Measurements from ENCODE around the gene ATP13A1. TPM values are rescaled to one million over a fixed set of nuclear protein-coding genes. Genes with fewer than 3 reads are reported as not detected.
A peak's percentile ranks its signal among the peaks of the same experiment; 100 is the strongest.

ATP13A1 gene
- total RNA-seq, 1 experiment from 2014 or later: 73.7 TPM

DNA sequence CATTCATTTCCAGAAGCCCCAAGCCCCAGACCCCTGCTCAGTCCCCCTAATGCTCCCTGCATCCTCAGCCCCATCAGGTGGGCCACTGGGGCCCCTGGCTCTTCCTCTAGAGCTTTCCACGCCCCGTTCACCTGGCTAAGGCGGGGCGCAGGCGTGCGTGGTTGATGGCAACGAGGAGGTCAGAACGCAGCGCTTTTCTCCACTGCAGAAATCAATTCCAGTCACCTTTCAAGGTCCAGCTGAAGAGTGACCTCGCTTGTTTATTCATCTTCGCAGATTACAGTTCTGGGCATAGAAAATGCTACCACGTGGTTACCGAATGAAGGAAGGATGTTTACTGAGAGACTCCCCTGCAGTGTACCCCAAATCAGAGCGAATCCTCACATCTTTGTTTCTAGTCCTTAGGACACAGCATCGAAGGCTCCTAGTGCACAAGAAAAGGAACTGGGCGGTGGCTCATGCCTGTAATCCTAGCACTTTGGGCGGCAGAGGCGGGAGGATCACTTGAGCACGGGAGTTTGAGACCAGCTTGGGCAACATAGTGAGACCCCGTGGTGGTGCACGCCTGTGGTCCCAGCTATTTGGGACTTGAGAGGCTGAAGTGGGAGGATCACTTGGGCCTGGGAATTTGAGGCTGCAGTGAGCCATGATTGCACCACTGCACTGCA is 44.2 kb downstream of the ATP13A1 start:
- Histone ChIP-seq H3K9me2 (ENCODE audit: insufficient read depth) (no peaks in the 10 kb centered on the region), H4K20me1 (ENCODE audit: insufficient read depth) (no peaks in the 10 kb centered on the region), H3K36me3 (ENCODE audit: control insufficient read depth in 1 of 2, insufficient read depth in 2 of 2, low read length in 2 of 2) (peaks cover 0 to 5% of the 10 kb centered on the region in 2 experiments; a peak in 1 of 4 replicates), H3K4me3 (replicated peaks in 1 of 2; ENCODE audit: low read depth in 1 of 2, low read length in 2 of 2) (peak overlapping the region; percentile 31 to 86; a peak in 2 of 4 replicates), H3K9ac (ENCODE audit: low read length) (peak overlapping the region; percentile 93), H3K27me3 (ENCODE audit: insufficient read depth, low read length) (no peaks in the 10 kb centered on the region), H3K4me2 (ENCODE audit: low read length) (peak overlapping the region; percentile 99), H3K27ac (ENCODE audit: low read depth, low read length) (peak overlapping the region; percentile 15; the same call in 1 of the 2 replicates), H3K79me2 (ENCODE audit: insufficient read depth, low read length) (peaks cover 23% of the 10 kb centered on the region), H3K9me3 (ENCODE audit: control insufficient read depth in 1 of 2, insufficient read depth in 1 of 2, low read depth in 1 of 2, low read length in 2 of 2) (no peaks in the 10 kb centered on the region), H3K4me1 (ENCODE audit: control insufficient read depth in 1 of 2, insufficient read depth in 2 of 2, low read length in 2 of 2) (peaks cover 31 to 47% of the 10 kb centered on the region in 2 experiments), H2AFZ (ENCODE audit: low read depth, low read length, poor library complexity, severe bottlenecking) (no peak overlapping the region)
- intact Hi-C loops (cut with micrococcal nuclease): no loop called here
- RAD21 ChIA-PET (ENCODE audit: low non-redundant PET in 1 of 2, low total read pairs in 2 of 2, uncharacterized antibody in 2 of 2, unreplicated experiment in 2 of 2): no interaction called here
- no peak for DNase-seq (ENCODE audit: low read depth, low spot score)
- TF ChIP-seq CEBPB (IDR thresholded peaks at IDR 0.05; ENCODE audit: low read depth): no peak
- TF ChIP-seq, protein P1, sequence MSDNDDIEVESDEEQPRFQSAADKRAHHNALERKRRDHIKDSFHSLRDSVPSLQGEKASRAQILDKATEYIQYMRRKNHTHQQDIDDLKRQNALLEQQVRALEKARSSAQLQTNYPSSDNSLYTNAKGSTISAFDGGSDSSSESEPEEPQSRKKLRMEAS (IDR thresholded peaks at IDR 0.05): no peak
- no peak for TF ChIP-seq EZH2phosphoT487 (IDR thresholded peaks at IDR 0.05; ENCODE audit: borderline replicate concordance)
- no peak for TF ChIP-seq SP1 (IDR thresholded peaks at IDR 0.05; ENCODE audit: low read depth)
- CTCF ChIA-PET: no interaction called here
- ATAC-seq: no peak
- POLR2A ChIA-PET: no interaction called here
- BruUV-seq (replicated peaks): no TSS peak

GRCh38 chr19:19618219-19619051 is 45.0 kb downstream of the ATP13A1 start, which contains the start of gene PBX4:
Gene PBX4 (minus strand): TSS chr19:19618687. CDS start chr19:19618629, 58 bp downstream.
- POLR2A ChIA-PET: no interaction called here
- peak within 1 kb of the TSS; percentile 93 for H3K9ac ChIP-seq (ENCODE audit: low read length)
- BruUV-seq (replicated peaks): no TSS peak
- RAD21 ChIA-PET (ENCODE audit: low non-redundant PET in 1 of 2, low total read pairs in 2 of 2, uncharacterized antibody in 2 of 2, unreplicated experiment in 2 of 2): no interaction called here
- peaks cover 28% of the 10 kb centered on the region for H3K79me2 ChIP-seq (ENCODE audit: insufficient read depth, low read length)
- H3K36me3 ChIP-seq (ENCODE audit: control insufficient read depth in 1 of 2, insufficient read depth in 2 of 2, low read length in 2 of 2): 0 out of 4 replicates have a peak, but pooled peaks cover 0 to 1% of the 10 kb centered on the region in 2 experiments
- H2AFZ ChIP-seq (ENCODE audit: low read depth, low read length, poor library complexity, severe bottlenecking): no peak within 1 kb of the TSS
- ATAC-seq (peak; percentile 94), DNase-seq (ENCODE audit: low read depth, low spot score) (peak; percentile 86)
- H3K9me2 ChIP-seq (ENCODE audit: insufficient read depth): no peaks in the 10 kb centered on the region
- peak within 1 kb of the TSS; percentile 99 for H3K4me2 ChIP-seq (ENCODE audit: low read length)
- no peaks in the 10 kb centered on the region for H3K9me3 ChIP-seq (ENCODE audit: control insufficient read depth in 1 of 2, insufficient read depth in 1 of 2, low read depth in 1 of 2, low read length in 2 of 2)
- CTCF ChIA-PET: no interaction called here
- H3K27me3 ChIP-seq (ENCODE audit: insufficient read depth, low read length): no peaks in the 10 kb centered on the region
- H4K20me1 ChIP-seq (ENCODE audit: insufficient read depth): no peaks in the 10 kb centered on the region
- H3K4me3 ChIP-seq (replicated peaks in 1 of 2; ENCODE audit: low read depth in 1 of 2, low read length in 2 of 2): peak within 1 kb of the TSS; percentile 71 to 86
- intact Hi-C loops (cut with micrococcal nuclease): no loop called here
- H3K27ac ChIP-seq (ENCODE audit: low read depth, low read length): peak within 1 kb of the TSS; percentile 66
- H3K4me1 ChIP-seq (ENCODE audit: control insufficient read depth in 1 of 2, insufficient read depth in 2 of 2, low read length in 2 of 2): peaks cover 39 to 56% of the 10 kb centered on the region in 2 experiments
- no peak for TF ChIP-seq ZNF274 (IDR thresholded peaks at IDR 0.05; ENCODE audit: low read depth, low read length)
- TF ChIP-seq POLR2AphosphoS5 (IDR thresholded peaks at IDR 0.05; ENCODE audit: low read depth, low read length): peak; percentile 83
- TF ChIP-seq JUND (IDR thresholded peaks at IDR 0.05): no peak
- TF ChIP-seq, protein P2, sequence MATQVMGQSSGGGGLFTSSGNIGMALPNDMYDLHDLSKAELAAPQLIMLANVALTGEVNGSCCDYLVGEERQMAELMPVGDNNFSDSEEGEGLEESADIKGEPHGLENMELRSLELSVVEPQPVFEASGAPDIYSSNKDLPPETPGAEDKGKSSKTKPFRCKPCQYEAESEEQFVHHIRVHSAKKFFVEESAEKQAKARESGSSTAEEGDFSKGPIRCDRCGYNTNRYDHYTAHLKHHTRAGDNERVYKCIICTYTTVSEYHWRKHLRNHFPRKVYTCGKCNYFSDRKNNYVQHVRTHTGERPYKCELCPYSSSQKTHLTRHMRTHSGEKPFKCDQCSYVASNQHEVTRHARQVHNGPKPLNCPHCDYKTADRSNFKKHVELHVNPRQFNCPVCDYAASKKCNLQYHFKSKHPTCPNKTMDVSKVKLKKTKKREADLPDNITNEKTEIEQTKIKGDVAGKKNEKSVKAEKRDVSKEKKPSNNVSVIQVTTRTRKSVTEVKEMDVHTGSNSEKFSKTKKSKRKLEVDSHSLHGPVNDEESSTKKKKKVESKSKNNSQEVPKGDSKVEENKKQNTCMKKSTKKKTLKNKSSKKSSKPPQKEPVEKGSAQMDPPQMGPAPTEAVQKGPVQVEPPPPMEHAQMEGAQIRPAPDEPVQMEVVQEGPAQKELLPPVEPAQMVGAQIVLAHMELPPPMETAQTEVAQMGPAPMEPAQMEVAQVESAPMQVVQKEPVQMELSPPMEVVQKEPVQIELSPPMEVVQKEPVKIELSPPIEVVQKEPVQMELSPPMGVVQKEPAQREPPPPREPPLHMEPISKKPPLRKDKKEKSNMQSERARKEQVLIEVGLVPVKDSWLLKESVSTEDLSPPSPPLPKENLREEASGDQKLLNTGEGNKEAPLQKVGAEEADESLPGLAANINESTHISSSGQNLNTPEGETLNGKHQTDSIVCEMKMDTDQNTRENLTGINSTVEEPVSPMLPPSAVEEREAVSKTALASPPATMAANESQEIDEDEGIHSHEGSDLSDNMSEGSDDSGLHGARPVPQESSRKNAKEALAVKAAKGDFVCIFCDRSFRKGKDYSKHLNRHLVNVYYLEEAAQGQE (IDR thresholded peaks at IDR 0.05; ENCODE audit: low read depth): no peak
- peak; percentile 46; the same call in 1 of the 2 replicates for TF ChIP-seq ZFX (IDR thresholded peaks at IDR 0.05)
- peak; percentile 33; the same call in 1 of the 2 replicates for TF ChIP-seq EGR1 (IDR thresholded peaks at IDR 0.05; ENCODE audit: low read depth)
- no peak for TF ChIP-seq ATF3 (IDR thresholded peaks at IDR 0.05)
- peak; percentile 50; the same call in 1 of the 2 replicates for TF ChIP-seq SP1 (IDR thresholded peaks at IDR 0.05; ENCODE audit: low read depth)
- no peak for TF ChIP-seq ELF1 (IDR thresholded peaks at IDR 0.05; ENCODE audit: borderline replicate concordance, low read depth)
- TF ChIP-seq CEBPB (IDR thresholded peaks at IDR 0.05; ENCODE audit: low read depth): no peak
- TF ChIP-seq, protein P1 (IDR thresholded peaks at IDR 0.05): peak; percentile 66
- no peak for TF ChIP-seq YY1 (IDR thresholded peaks at IDR 0.05; ENCODE audit: extremely low read depth, insufficient replicate concordance, low read depth, low read length)

Data from HCT116 (cell line).